CD4-positive, alpha-beta T cell treated with Interferon gamma for 1 hour (primary cell): Measurements from ENCODE around the gene IHH.

Source experiments
- DNase-seq: peaks from one replicate; pipeline ENCODE4 v3.0.0-alpha.2; 2020

IHH gene

GRCh38 chr2:219060821-219061791 lies at the start of gene IHH:
TSS of gene IHH (minus strand) at chr2:219060921. CDS start at chr2:219060467, 454 bp downstream.
- DNase-seq = no peak

GRCh38 chr2:219109471-219109870 lies 48.8 kb upstream of the IHH start:
- DNase-seq = peak; percentile 52

- DNase-seq = no peak
These were observed 47.0 kb upstream of the IHH start for GRCh38 chr2:219107758-219108157.

- DNase-seq = no peak
These were observed 45.5 kb upstream of the IHH start for GRCh38 chr2:219106251-219106650.

GRCh38 chr2:219104107-219105035 lies 43.6 kb upstream of the IHH start:
- DNase-seq = no peak

GRCh38 chr2:219099329-219099728 lies 38.6 kb upstream of the IHH start:
- no peak for DNase-seq

- DNase-seq = no peak
These were observed 34.8 kb upstream of the IHH start for GRCh38 chr2:219095406-219095935.

- no peak for DNase-seq
These were observed 33.5 kb upstream of the IHH start for GRCh38 chr2:219094171-219094570.

- DNase-seq = no peak
These were observed 29.9 kb upstream of the IHH start for GRCh38 chr2:219090436-219091299.

GRCh38 chr2:219089330-219089729 lies 28.6 kb upstream of the IHH start:
- no peak for DNase-seq

- no peak for DNase-seq
These were observed 27.1 kb upstream of the IHH start for GRCh38 chr2:219087848-219088247.

- no peak for DNase-seq
These were observed 26.6 kb upstream of the IHH start for GRCh38 chr2:219087361-219087760.

GRCh38 chr2:219086196-219086595 lies 25.5 kb upstream of the IHH start:
- DNase-seq = no peak

GRCh38 chr2:219084791-219085190 lies 24.1 kb upstream of the IHH start:
- no peak for DNase-seq

GRCh38 chr2:219082332-219082958 lies 21.7 kb upstream of the IHH start:
- DNase-seq = no peak

GRCh38 chr2:219081701-219082331 lies 21.1 kb upstream of the IHH start:
- DNase-seq = no peak

- DNase-seq = no peak
These were observed 20.4 kb upstream of the IHH start for GRCh38 chr2:219081096-219081495.

- no peak for DNase-seq
These were observed 18.7 kb upstream of the IHH start for GRCh38 chr2:219079417-219079816.

GRCh38 chr2:219078951-219079350 lies 18.2 kb upstream of the IHH start:
- DNase-seq = no peak

GRCh38 chr2:219078126-219078525 lies 17.4 kb upstream of the IHH start:
- no peak for DNase-seq

GRCh38 chr2:219076253-219076652 lies 15.5 kb upstream of the IHH start:
- no peak for DNase-seq
